ENCODE measurements around the gene RNF214.
"Not testable (repeated sequence)": the region's sequence is repeated elsewhere in the genome, so short reads cannot be mapped to it uniquely, and the experiment has no call there.

Gene RNF214

DNA sequence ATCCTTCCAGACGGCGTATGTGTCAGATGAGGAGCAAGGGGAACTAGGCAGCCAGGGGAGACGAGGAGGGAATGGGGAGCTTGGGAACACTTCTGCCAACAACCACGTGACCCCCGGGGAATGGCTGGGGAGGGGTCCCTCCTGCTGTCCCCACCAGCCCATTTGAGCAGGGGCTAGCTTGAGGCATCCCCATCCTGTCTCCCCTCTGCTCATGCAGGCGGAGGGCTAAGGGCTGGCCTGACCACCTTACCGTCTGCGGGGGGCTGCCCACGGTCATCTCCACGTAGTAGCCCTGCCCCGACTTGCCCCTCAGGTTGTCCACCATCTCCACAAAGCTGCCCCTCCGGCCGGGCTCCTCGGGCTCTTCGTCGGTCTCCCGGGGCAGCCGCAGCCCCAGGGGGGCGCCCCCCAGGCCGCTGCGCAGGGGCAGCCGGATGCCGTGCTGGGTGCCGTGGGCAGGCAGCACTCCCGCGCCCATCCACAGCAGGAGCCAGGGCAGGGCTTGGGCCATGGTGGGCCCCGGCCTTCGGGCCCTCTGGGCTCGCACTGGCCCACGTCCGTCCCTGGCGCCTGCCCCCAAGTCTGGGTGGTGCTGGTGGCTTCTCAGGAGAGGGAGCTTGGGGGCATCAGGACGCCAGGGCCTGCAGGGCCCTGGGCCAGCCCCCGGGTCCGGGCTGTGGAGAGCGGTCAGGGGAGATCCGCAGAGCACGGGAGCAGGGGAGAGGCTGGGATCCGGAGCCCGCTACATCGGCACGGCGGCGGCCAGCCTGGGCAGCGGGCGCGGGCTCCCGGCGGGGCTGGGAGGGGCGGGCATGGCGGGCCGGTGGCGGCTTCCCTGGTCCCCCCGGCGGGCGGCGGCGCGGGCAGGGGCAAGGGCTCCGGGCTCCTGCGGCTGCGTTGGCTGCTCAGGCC, 83.1 kb downstream of the RNF214 start:
- DNase-seq (ENCODE audit: low spot score) = no peak

DNA sequence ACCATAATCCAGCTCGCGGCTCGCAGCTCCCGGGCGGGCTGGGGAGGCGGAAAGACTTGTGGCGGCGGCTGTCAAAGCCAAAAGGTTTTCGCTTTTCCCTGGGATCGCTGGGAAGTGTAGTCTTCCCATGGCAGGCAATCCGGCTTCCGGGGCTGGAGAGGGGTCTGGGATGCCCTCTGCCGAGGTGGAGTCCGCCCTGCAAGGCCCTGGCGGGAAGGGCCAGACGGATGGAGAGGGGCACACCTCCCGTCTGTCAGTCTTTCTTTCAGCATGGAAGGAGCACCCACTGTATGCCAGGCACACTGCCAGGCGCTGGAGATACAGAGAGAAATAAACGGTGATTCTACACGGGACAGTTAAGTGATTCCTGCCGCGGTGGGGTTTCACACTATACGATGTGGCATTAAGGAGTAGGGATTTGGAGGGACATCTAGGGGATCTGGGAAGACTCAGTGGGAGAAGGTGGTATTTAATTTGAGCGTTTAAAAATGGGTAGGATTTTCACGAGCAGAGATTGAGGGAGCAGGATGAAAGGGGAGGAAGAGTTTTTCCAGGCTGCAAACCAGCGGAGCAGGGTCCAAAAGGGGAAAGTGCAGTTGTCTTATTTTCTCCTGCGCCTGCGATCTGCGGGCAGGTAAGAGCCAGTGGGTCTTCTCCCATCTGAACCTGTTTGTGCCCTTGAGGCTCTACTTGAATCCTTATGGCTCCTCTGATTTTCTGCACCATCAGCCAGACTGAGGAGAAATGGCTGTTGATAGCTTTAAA, 83.9 kb downstream of the RNF214 start, which contains the start of gene BACE1:
BACE1 (minus strand) TSS at position 60 of the 765 bp plus-strand sequence. CDS start 461 bp downstream, outside the sequence.
- DNase-seq (ENCODE audit: low spot score) = peak; percentile 83

DNA sequence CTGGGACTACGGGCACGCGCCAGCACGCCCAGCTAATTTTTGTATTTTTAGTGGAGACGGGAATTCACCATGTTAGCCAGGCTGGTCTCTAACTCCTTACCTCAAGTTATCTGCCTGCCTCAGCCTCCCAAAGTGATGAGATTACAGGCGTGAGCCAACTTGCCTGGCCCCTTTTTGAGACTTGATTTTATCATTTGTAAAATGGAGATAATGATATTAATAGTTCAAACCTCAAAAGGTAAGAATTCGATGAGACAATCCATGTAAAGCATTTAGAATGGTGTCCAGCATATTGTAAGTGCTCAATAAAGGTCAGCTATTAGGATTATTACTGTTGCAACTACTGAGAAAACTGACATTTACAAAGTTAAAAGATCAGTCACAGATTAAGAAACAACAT, 86.3 kb downstream of the RNF214 start:
- no peak for DNase-seq (ENCODE audit: low spot score)

DNA sequence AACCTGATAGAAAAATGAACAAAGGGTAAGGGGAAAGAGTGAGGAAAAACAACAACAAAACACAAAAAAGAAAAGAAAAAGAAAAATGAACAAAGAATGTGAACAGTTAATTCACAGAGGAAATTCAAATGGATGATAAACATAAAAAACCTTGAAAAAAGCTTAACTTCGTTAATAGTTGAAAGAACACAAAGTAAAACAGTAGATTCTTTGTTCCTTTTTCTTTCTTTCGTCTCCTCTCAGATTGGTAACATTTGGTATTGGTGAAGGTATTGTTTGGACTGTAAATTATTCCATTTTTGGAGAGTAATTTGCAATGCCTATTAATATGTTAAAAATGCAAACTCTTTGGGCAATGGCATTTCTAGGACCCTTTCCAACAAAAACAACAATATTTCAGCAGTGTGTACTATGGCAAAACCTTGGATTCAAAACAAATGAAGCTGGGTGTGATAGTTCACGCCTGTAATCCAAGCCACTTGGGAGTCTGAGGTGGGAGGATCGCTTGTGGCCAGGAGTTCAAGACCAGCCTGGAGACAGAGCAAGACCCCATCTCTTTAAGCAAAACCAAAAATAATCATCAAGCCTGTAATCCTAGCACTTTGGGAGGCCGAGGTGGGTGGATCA, 86.9 kb downstream of the RNF214 start:
- no peak for DNase-seq (ENCODE audit: low spot score)

DNA sequence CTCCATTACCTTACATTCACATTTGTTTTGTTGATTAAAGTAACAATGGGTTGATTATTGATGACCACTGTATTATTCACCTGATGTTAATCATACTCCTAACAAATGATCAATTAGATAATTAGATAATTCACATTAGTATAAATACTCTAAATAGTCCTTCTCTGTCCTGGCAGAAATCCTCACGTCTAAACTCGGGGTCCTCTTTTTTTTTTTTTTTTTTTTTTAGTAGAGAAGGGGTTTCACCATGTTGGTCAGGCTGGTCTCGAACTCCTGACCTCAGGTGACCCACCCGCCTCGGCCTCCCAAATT, 94.7 kb downstream of the RNF214 start:
- DNase-seq (ENCODE audit: low spot score) = not testable (repeated sequence)

DNA sequence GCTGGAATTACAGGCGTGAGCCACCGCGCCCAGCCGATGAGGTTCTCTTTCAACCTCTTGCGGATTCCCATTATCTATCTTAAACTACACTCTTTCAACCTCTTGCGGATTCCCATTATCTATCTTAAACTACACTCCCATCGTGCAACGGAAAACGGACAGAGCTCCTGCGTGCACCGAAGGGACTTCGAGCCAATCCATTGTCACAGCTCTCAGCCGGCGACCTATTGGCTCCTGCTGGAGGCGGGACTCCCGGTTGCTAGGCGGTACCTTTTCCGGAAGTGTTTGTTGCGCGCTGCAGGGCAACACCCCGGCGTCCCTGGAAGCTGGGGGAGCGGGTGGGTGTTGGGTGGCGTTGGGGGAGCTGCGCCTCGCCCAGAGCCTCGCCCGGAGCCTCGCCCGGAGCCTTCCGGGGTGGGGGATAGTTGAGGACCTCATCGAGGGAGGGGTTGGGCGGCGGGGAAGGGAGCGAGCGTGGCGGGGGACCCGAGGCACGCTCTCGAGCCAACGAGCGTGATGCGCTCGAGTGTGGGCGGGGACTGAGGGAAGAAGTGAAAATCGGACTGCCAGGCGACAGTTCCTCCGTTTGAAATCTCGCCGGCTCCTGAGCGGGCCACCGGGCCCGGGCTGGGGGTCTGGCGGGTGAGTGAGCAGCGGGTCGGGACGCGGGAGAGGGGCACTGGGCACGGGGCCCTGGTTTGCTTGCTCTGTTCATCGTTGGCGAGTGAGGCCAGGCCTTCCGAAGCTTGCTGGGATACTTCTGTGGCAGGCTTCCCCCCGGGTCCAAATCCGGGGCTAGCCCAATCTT, 95.3 kb downstream of the RNF214 start, which contains the start of gene CEP164:
CEP164 (plus strand) TSS at position 288 of the 808 bp plus-strand sequence. CDS start 10,733 bp downstream, outside the sequence.
- peak; percentile 98 for DNase-seq (ENCODE audit: low spot score)

DNA sequence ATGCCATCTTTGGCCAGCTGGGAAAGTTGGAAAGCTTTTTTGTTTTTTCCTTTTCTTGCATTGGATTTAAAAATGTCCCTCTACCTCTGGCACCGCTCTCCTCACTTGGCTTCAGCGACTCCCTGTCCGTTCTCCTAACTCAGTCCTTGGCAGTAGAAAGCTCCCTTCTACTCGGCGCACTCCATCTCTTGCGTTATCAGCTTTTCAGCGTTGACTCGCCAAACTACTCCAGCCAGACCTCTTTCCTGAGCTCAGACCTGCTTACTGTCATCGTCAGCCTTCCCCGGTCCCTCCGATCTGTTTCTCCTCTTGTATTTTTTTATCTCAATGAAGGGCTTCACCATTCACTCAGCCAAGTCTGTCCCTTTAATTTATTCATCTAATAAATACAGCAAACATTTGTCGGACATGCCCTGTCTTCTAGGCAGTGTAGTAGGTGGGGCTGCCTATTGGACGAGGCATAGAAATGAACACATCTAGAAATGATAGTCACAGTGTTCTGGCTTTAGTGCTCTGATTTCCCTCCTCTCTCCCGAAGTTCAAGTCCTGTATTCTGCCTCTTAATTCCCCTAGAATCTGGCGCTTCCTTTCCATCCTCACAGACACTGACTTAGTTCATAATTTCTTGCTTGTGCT, 96.0 kb downstream of the RNF214 start:
- peak; percentile 51 for DNase-seq (ENCODE audit: low spot score)

DNA sequence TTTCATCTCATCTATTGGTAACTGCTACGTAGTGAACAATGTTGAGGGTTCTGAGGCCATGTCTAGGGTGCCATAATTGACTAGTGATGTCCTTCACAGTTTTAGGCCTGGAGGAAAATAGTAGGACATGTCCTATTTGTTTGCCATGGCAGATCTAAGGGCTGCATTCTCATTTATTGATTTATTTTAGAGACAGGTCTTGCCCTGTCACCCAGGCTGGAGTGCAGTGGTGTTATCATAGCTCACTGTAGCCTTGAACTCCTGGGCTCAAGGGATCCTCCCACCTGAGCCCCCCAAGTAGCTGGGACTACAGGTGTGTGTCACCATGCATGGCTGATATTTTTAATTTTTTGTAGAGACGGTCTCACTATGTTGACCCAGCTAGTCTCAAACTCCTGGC, 100.4 kb downstream of the RNF214 start:
- no peak for DNase-seq (ENCODE audit: low spot score)

DNA sequence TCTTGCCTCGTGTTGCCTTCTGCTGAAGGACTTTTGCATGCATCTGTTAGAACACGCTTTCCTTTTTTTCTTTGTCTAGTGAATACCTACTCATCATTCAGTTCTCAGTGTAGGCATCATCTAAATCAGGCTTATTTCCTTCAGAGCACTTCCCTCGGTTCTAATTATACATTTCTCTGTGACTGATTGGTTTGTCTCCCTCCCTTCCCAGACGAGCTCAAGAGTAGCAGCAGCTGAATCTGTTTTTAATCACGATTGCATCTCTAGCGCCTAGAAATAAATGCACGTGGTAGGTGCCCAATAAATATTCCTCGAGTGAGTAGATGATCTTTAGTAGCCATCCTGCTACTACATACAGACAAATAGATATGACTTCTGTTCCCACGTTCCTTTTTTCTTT, 101.4 kb downstream of the RNF214 start:
- DNase-seq (ENCODE audit: low spot score) = no peak

DNA sequence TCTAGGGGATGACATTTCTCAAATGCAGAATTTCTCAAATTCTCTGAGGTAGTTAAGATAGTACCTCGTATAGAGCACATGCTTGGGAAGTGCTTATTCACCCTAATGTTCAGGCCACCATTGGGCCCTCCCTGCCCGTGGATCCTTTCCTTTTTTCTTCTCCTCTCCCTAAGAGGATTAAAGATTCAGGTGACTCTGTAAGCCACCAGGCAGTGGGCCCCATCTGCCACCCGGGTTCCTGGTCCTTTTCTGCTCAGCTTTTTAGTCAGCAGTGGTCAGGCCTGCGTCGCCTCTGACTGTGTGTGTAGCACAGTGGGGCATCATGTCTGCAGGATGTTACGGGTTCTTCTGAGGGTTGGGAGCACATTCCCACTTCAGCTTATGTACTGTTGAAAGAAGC, 102.4 kb downstream of the RNF214 start:
- DNase-seq (ENCODE audit: low spot score) = no peak

DNA sequence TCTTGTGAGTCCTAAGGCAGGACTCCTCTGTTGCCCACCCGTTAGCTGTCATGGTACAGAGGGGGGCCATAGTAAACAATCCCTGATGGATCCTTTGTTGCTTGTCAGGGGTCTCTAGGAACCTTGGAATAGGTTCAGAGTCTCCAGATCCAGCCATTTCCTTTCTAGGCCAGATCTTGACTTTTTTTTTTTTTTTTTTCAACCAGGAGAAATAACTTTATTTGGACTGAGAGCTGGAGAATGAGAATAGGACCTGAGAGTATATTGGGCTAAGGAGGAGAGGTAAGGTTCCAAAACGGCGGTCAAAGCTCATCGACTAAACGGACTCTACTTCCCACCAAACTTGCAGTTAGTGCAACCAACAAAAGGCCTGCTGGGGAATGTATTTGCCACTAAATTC, 102.9 kb downstream of the RNF214 start:
- no peak for DNase-seq (ENCODE audit: low spot score)
